Transverse colon (tissue), 4 donors: ENCODE data around the gene FOXP1.

Experiments used
- EP300 ChIP-seq: sonication (generic); formaldehyde crosslinking; IDR thresholded peaks from one replicate; pipeline ENCODE4 v1.6.1; 2017; ENCODE audit warnings: antibody characterized with exemption, low read depth
- POLR2A ChIP-seq: fragments of 450-650 bp; IDR thresholded peaks from one replicate; pipeline ENCODE4 v1.6.1; 2016; ENCODE audit warnings: antibody characterized with exemption, mild to moderate bottlenecking, moderate library complexity
- POLR2AphosphoS5 ChIP-seq, 3 donors: sonication (generic); formaldehyde crosslinking; IDR thresholded peaks; one replicate each; pipeline ENCODE4 v1.6.1; 2016; ENCODE audit warnings: antibody characterized with exemption in 3 of 3
- TF ChIP-seq, protein P1 (sequence below), 5 experiments: fragments of 200-600 bp in 3 of 5; fragments of 450-650 bp in 2 of 5; sonication (generic) in 3 of 5; IDR thresholded peaks; 1 replicate in 2 of 5; 2 replicates in 3 of 5; pipeline ENCODE4 v1.5.1; 2016 to 2017; ENCODE audit warnings: antibody characterized with exemption in 5 of 5, inconsistent platforms in 3 of 5, mild to moderate bottlenecking in 2 of 5, moderate library complexity in 1 of 5

GRCh38 chr3:71131375-71132314 is 451.9 kb downstream of the FOXP1 start:
- TF ChIP-seq, protein P1, sequence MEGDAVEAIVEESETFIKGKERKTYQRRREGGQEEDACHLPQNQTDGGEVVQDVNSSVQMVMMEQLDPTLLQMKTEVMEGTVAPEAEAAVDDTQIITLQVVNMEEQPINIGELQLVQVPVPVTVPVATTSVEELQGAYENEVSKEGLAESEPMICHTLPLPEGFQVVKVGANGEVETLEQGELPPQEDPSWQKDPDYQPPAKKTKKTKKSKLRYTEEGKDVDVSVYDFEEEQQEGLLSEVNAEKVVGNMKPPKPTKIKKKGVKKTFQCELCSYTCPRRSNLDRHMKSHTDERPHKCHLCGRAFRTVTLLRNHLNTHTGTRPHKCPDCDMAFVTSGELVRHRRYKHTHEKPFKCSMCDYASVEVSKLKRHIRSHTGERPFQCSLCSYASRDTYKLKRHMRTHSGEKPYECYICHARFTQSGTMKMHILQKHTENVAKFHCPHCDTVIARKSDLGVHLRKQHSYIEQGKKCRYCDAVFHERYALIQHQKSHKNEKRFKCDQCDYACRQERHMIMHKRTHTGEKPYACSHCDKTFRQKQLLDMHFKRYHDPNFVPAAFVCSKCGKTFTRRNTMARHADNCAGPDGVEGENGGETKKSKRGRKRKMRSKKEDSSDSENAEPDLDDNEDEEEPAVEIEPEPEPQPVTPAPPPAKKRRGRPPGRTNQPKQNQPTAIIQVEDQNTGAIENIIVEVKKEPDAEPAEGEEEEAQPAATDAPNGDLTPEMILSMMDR (IDR thresholded peaks at IDR 0.05): no peak
- no peak for TF ChIP-seq POLR2AphosphoS5 (IDR thresholded peaks at IDR 0.05)
- no peak for TF ChIP-seq EP300
- no peak for TF ChIP-seq POLR2A
